ENCODE data around the gene FOXN4. TPM values are rescaled to one million over a fixed set of nuclear protein-coding genes. Genes with fewer than 3 reads are reported as not detected.
"Not testable (repeated sequence)": the region's sequence is repeated elsewhere in the genome, so short reads cannot be mapped to it uniquely, and the experiment has no call there.

The FOXN4 gene
- polyA plus RNA-seq, 6 donors from 2014 or later = not detected

- Mint-ChIP-seq H3K4me3 (no peak overlapping the region), H3K27me3 (peaks cover 15 to 19% (median 17%) of the 10 kb centered on the region in 3 donors), H3K27ac (no peak overlapping the region), H3K4me1 (no peaks in the 10 kb centered on the region), H3K36me3 (no peaks in the 10 kb centered on the region), H3K9me3 (peaks cover 0 to 4% (median under 1%) of the 10 kb centered on the region in 7 donors)
- no peak for ATAC-seq (ENCODE audit: low read depth in 2 of 2)
- DNase-seq = no peak
Measured at GRCh38 chr12:109330282-109331230, 21.5 kb upstream of the FOXN4 start.

- Mint-ChIP-seq H3K4me3 (no peak overlapping the region), H3K27me3 (peaks cover 11 to 13% (median 12%) of the 10 kb centered on the region in 3 donors), H3K36me3 (no peaks in the 10 kb centered on the region), H3K9me3 (peaks cover 0 to 1% (median 0%) of the 10 kb centered on the region in 7 donors), H3K27ac (no peak overlapping the region), H3K4me1 (no peaks in the 10 kb centered on the region)
- DNase-seq (no peak), ATAC-seq (ENCODE audit: low read depth in 2 of 2) (no peak)
Measured at GRCh38 chr12:109329686-109330085, 20.6 kb upstream of the FOXN4 start.

GRCh38 chr12:109329003-109329402 lies 19.9 kb upstream of the FOXN4 start:
- H3K4me3 Mint-ChIP-seq = no peak overlapping the region
- peaks cover 9 to 10% (median 10%) of the 10 kb centered on the region in 3 donors for H3K27me3 Mint-ChIP-seq
- H3K27ac Mint-ChIP-seq = no peak overlapping the region
- H3K9me3 Mint-ChIP-seq = no peaks in the 10 kb centered on the region
- H3K36me3 Mint-ChIP-seq = no peaks in the 10 kb centered on the region
- DNase-seq (no peak), ATAC-seq (ENCODE audit: low read depth in 2 of 2) (no peak)
- H3K4me1 Mint-ChIP-seq = no peaks in the 10 kb centered on the region

GRCh38 chr12:109321294-109321693 lies 12.2 kb upstream of the FOXN4 start:
- DNase-seq; H3K4me1 Mint-ChIP-seq; H3K27ac Mint-ChIP-seq; ATAC-seq (ENCODE audit: low read depth in 2 of 2); H3K36me3 Mint-ChIP-seq; H3K4me3 Mint-ChIP-seq; H3K9me3 Mint-ChIP-seq: not testable (repeated sequence)
- H3K27me3 Mint-ChIP-seq = peaks cover 20 to 35% (median 24%) of the 10 kb centered on the region in 3 donors

- no peak overlapping the region for H3K27ac Mint-ChIP-seq
- H3K27me3 Mint-ChIP-seq = peaks cover 48 to 66% (median 59%) of the 10 kb centered on the region in 3 donors
- H3K9me3 Mint-ChIP-seq = no peaks in the 10 kb centered on the region
- peak overlapping the region; percentile 63 to 87 (median 86) for H3K4me3 Mint-ChIP-seq
- no peak for DNase-seq
- ATAC-seq (ENCODE audit: low read depth in 2 of 2) = peak; percentile 28 to 30
- H3K4me1 Mint-ChIP-seq = peaks cover 8 to 12% (median 11%) of the 10 kb centered on the region in 3 donors
- H3K36me3 Mint-ChIP-seq = no peaks in the 10 kb centered on the region
Measured at GRCh38 chr12:109310247-109311125, 1.4 kb upstream of the FOXN4 start.

GRCh38 chr12:109309381-109310246 lies 530 bp upstream of the FOXN4 start:
- peaks cover 8 to 12% (median 11%) of the 10 kb centered on the region in 3 donors for H3K4me1 Mint-ChIP-seq
- H3K27me3 Mint-ChIP-seq = peaks cover 44 to 75% (median 65%) of the 10 kb centered on the region in 3 donors
- H3K4me3 Mint-ChIP-seq = peak overlapping the region; percentile 64 to 93 (median 88)
- no peaks in the 10 kb centered on the region for H3K9me3 Mint-ChIP-seq
- DNase-seq (no peak), ATAC-seq (ENCODE audit: low read depth in 2 of 2) (peak; percentile 41 to 54)
- H3K36me3 Mint-ChIP-seq = no peaks in the 10 kb centered on the region
- H3K27ac Mint-ChIP-seq = peak overlapping the region in 1 of 6 donors; percentile 44

- no peak for ATAC-seq (ENCODE audit: low read depth in 2 of 2)
- peaks cover 0 to 1% (median 0%) of the 10 kb centered on the region in 7 donors for H3K9me3 Mint-ChIP-seq
- H3K27me3 Mint-ChIP-seq = peaks cover 49 to 86% (median 76%) of the 10 kb centered on the region in 3 donors
- H3K36me3 Mint-ChIP-seq = no peaks in the 10 kb centered on the region
- DNase-seq = no peak
- H3K4me3 Mint-ChIP-seq = no peak overlapping the region
- no peak overlapping the region for H3K27ac Mint-ChIP-seq
- H3K4me1 Mint-ChIP-seq = peaks cover 8 to 12% (median 11%) of the 10 kb centered on the region in 3 donors
Measured at GRCh38 chr12:109307051-109307450, 2.0 kb downstream of the FOXN4 start.

GRCh38 chr12:109305547-109305946 lies 3.5 kb downstream of the FOXN4 start:
- H3K4me1 Mint-ChIP-seq = peaks cover 5 to 9% (median 8%) of the 10 kb centered on the region in 3 donors
- no peaks in the 10 kb centered on the region for H3K36me3 Mint-ChIP-seq
- no peak for DNase-seq
- H3K9me3 Mint-ChIP-seq = peaks cover 0 to 2% (median 0%) of the 10 kb centered on the region in 7 donors
- ATAC-seq (ENCODE audit: low read depth in 2 of 2) = no peak
- no peak overlapping the region for H3K4me3 Mint-ChIP-seq
- no peak overlapping the region for H3K27ac Mint-ChIP-seq
- H3K27me3 Mint-ChIP-seq = peaks cover 49 to 86% (median 73%) of the 10 kb centered on the region in 3 donors

- H3K27me3 Mint-ChIP-seq = peaks cover 43 to 80% (median 66%) of the 10 kb centered on the region in 3 donors
- no peaks in the 10 kb centered on the region for H3K36me3 Mint-ChIP-seq
- H3K9me3 Mint-ChIP-seq = peaks cover 0 to 2% (median 0%) of the 10 kb centered on the region in 7 donors
- no peak overlapping the region for H3K27ac Mint-ChIP-seq
- ATAC-seq (ENCODE audit: low read depth in 2 of 2) = no peak
- DNase-seq = no peak
- H3K4me1 Mint-ChIP-seq = peaks cover 2 to 4% (median 4%) of the 10 kb centered on the region in 3 donors
- no peak overlapping the region for H3K4me3 Mint-ChIP-seq
Measured at GRCh38 chr12:109304485-109304884, 4.6 kb downstream of the FOXN4 start.

- no peak overlapping the region for H3K27ac Mint-ChIP-seq
- peaks cover 0 to 2% (median 0%) of the 10 kb centered on the region in 7 donors for H3K9me3 Mint-ChIP-seq
- ATAC-seq (ENCODE audit: low read depth in 2 of 2) = no peak
- peaks cover 38 to 67% (median 57%) of the 10 kb centered on the region in 3 donors for H3K27me3 Mint-ChIP-seq
- no peak for DNase-seq
- no peaks in the 10 kb centered on the region for H3K36me3 Mint-ChIP-seq
- no peak overlapping the region for H3K4me3 Mint-ChIP-seq
- no peaks in the 10 kb centered on the region for H3K4me1 Mint-ChIP-seq
Measured at GRCh38 chr12:109302770-109303169, 6.3 kb downstream of the FOXN4 start.

GRCh38 chr12:109302358-109302757 lies 6.7 kb downstream of the FOXN4 start:
- no peak for DNase-seq
- ATAC-seq (ENCODE audit: low read depth in 2 of 2) = no peak
- no peak overlapping the region for H3K27ac Mint-ChIP-seq
- H3K27me3 Mint-ChIP-seq = peaks cover 34 to 63% (median 53%) of the 10 kb centered on the region in 3 donors
- no peak overlapping the region for H3K4me3 Mint-ChIP-seq
- no peaks in the 10 kb centered on the region for H3K4me1 Mint-ChIP-seq
- peaks cover 0 to 2% (median 0%) of the 10 kb centered on the region in 7 donors for H3K9me3 Mint-ChIP-seq
- H3K36me3 Mint-ChIP-seq = no peaks in the 10 kb centered on the region

GRCh38 chr12:109301643-109302168 lies 7.4 kb downstream of the FOXN4 start:
- H3K27me3 Mint-ChIP-seq = peaks cover 30 to 61% (median 47%) of the 10 kb centered on the region in 3 donors
- H3K4me1 Mint-ChIP-seq = no peaks in the 10 kb centered on the region
- H3K4me3 Mint-ChIP-seq = no peak overlapping the region
- H3K27ac Mint-ChIP-seq = no peak overlapping the region
- ATAC-seq (ENCODE audit: low read depth in 2 of 2) (no peak), DNase-seq (no peak)
- no peaks in the 10 kb centered on the region for H3K36me3 Mint-ChIP-seq
- peaks cover 0 to 2% (median 0%) of the 10 kb centered on the region in 7 donors for H3K9me3 Mint-ChIP-seq

Measured in naive B cell (primary cell).